ENCODE results near the gene SLC25A53.

GRCh38 chrX:104112326-104112951 is 44.4 kb downstream of the SLC25A53 start, which contains the start of gene ZCCHC18:
- no peak for TF ChIP-seq CTCF (IDR thresholded peaks at IDR 0.05)
- TF ChIP-seq POLR2AphosphoS5 (IDR thresholded peaks at IDR 0.05): no peak
- no peak for TF ChIP-seq POLR2A (IDR thresholded peaks at IDR 0.05)

All from breast epithelium (tissue), 3 donors.